HG03565 (cell line): ENCODE results near the gene TIMM10.

Source experiments
- ATAC-seq: cut with Tn5 transposase; IDR thresholded peaks from one replicate; pipeline ENCODE4 v1.9.1; 2021; ENCODE audit warnings: mild to moderate bottlenecking, moderate library complexity; ENCODE audit not compliant: unreplicated experiment

TIMM10 gene

GRCh38 chr11:57506522-57506921 lies 24.0 kb downstream of the TIMM10 start:
- ATAC-seq: no peak

GRCh38 chr11:57504511-57504910 lies 26.0 kb downstream of the TIMM10 start:
- ATAC-seq: no peak

GRCh38 chr11:57502870-57503269 lies 27.7 kb downstream of the TIMM10 start:
- no peak for ATAC-seq

- ATAC-seq: no peak
Measured at GRCh38 chr11:57502376-57502775, 28.2 kb downstream of the TIMM10 start.

GRCh38 chr11:57501953-57502352 lies 28.6 kb downstream of the TIMM10 start:
- ATAC-seq: no peak

GRCh38 chr11:57500926-57501325 lies 29.6 kb downstream of the TIMM10 start:
- no peak for ATAC-seq

GRCh38 chr11:57500515-57500914 lies 30.0 kb downstream of the TIMM10 start:
- no peak for ATAC-seq

- ATAC-seq: no peak
Measured at GRCh38 chr11:57499983-57500461, 30.5 kb downstream of the TIMM10 start.

GRCh38 chr11:57499413-57499982 lies 31.1 kb downstream of the TIMM10 start:
- peak; percentile 95 for ATAC-seq

- no peak for ATAC-seq
Measured at GRCh38 chr11:57498540-57498939, 32.0 kb downstream of the TIMM10 start.

- ATAC-seq: no peak
Measured at GRCh38 chr11:57497303-57498247, 33.0 kb downstream of the TIMM10 start.

GRCh38 chr11:57496109-57496820 lies 34.3 kb downstream of the TIMM10 start:
- no peak for ATAC-seq

GRCh38 chr11:57493507-57494503 lies 36.7 kb downstream of the TIMM10 start:
- peak; percentile 84 for ATAC-seq

GRCh38 chr11:57491371-57492061 lies 39.0 kb downstream of the TIMM10 start:
- ATAC-seq: no peak

GRCh38 chr11:57490456-57491248 lies 39.9 kb downstream of the TIMM10 start:
- ATAC-seq: no peak

- no peak for ATAC-seq
Measured at GRCh38 chr11:57487920-57488659, 42.5 kb downstream of the TIMM10 start.

GRCh38 chr11:57487021-57487778 lies 43.4 kb downstream of the TIMM10 start:
- ATAC-seq: no peak
